AG04450 (cell line): ENCODE data around the gene BIN1. TPM values are rescaled to one million over a fixed set of nuclear protein-coding genes. Genes with fewer than 3 reads are reported as not detected.

Experiments used
- CTCF ChIA-PET: fragments of 300-600, 350-600 bp; formaldehyde crosslinking; extraction: SDS; loops from one replicate; lab custom pipeline; 2022; ENCODE audit warnings: antibody characterized with exemption, inconsistent platforms; lab: Charles Lee
- POLR2A ChIA-PET: fragments of 350-600 bp; formaldehyde crosslinking; extraction: SDS; loops from one replicate; lab custom pipeline; 2021; ENCODE audit warnings: antibody characterized with exemption, inconsistent platforms; lab: Yijun Ruan, JAX
- DNase-seq: peaks from one replicate; pipeline ENCODE4 v3.0.0-alpha.2; 2011; ENCODE audit warnings: low read depth, low spot score
- H3K27ac ChIP-seq: one replicate; pipeline ENCODE4 v1.5.1; 2012; ENCODE audit warnings: low read depth, low read length, control low read depth
- H3K27me3 ChIP-seq: one replicate; pipeline ENCODE4 v1.6.0; 2012; ENCODE audit warnings: low read length; ENCODE audit not compliant: control insufficient read depth, insufficient read depth
- H3K4me3 ChIP-seq: 2 replicates; pipeline ENCODE4 v1.5.1; 2011; ENCODE audit warnings: mild to moderate bottlenecking, low read depth, low read length, control low read depth
- H3K9me3 ChIP-seq: 2 replicates; pipeline ENCODE4 v1.5.1; 2012; ENCODE audit warnings: low read length; ENCODE audit not compliant: control insufficient read depth, insufficient read depth
- polyA plus RNA-seq: library from polyadenylated mRNA; depleted of rRNA; stranded (reverse); fragments of >200 nt; gene quantifications from 2 replicates; pipeline ENCODE4 v1.2.3, GENCODE V29; 2011
- TF ChIP-seq, protein P1 (sequence below): IDR thresholded peaks from 2 replicates; pipeline ENCODE4 v1.5.1; 2011; ENCODE audit warnings: low read depth, low read length, control low read depth, inconsistent platforms

Gene BIN1
- polyA plus RNA-seq, 1 experiment = 32.4 TPM

DNA sequence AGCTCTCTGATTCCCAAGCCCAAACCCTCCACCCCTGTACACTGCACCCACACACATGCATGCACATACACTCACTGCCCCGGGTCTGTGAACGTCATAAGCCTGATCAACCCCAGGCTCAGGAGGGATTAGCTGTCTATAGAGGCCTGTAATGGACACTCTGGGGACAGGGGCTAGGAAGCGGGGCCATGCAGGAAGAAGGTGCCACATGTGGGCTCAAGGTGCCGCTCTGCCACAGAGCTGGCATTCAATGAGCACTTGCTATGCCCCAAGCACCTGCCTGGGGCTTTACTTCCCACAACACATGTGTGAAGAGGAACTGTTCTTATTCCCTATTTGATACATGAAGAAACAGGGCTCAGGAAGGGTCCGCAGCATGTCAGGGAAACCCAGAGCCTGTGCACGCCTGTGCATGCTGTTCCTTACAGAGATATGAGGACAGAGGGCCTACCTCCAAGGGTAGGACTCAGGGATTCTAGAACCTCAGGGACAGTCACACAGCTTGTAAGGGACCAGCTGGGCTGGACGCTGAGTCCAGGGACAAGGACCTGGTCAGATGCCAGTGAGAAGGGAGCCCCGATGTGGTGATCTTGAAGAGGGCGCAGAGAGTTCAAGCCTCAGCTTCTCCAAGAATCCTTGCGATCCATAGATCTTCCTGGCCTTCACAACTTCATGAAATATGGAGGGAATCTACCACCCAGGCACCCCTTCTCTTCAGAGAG is 5.0 kb downstream of the BIN1 start:
- no peak overlapping the region for H3K27ac ChIP-seq
- no peak overlapping the region for H3K4me3 ChIP-seq
- ChIA-PET POLR2A (interaction anchor here (1.4 kb wide), 1 partner anchor 15 kb away, joined by 4 read pairs; no protein-coding TSS in a partner anchor), CTCF (interaction anchor here (1.3 kb wide), 1 partner anchor 34 kb away, joined by 3 read pairs; no protein-coding TSS in a partner anchor)
- no peak for DNase-seq
- no peaks in the 10 kb centered on the region for H3K27me3 ChIP-seq
- TF ChIP-seq, protein P1, sequence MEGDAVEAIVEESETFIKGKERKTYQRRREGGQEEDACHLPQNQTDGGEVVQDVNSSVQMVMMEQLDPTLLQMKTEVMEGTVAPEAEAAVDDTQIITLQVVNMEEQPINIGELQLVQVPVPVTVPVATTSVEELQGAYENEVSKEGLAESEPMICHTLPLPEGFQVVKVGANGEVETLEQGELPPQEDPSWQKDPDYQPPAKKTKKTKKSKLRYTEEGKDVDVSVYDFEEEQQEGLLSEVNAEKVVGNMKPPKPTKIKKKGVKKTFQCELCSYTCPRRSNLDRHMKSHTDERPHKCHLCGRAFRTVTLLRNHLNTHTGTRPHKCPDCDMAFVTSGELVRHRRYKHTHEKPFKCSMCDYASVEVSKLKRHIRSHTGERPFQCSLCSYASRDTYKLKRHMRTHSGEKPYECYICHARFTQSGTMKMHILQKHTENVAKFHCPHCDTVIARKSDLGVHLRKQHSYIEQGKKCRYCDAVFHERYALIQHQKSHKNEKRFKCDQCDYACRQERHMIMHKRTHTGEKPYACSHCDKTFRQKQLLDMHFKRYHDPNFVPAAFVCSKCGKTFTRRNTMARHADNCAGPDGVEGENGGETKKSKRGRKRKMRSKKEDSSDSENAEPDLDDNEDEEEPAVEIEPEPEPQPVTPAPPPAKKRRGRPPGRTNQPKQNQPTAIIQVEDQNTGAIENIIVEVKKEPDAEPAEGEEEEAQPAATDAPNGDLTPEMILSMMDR = no peak
- H3K9me3 ChIP-seq = no peaks in the 10 kb centered on the region; the same call in 1 of the 2 replicates

DNA sequence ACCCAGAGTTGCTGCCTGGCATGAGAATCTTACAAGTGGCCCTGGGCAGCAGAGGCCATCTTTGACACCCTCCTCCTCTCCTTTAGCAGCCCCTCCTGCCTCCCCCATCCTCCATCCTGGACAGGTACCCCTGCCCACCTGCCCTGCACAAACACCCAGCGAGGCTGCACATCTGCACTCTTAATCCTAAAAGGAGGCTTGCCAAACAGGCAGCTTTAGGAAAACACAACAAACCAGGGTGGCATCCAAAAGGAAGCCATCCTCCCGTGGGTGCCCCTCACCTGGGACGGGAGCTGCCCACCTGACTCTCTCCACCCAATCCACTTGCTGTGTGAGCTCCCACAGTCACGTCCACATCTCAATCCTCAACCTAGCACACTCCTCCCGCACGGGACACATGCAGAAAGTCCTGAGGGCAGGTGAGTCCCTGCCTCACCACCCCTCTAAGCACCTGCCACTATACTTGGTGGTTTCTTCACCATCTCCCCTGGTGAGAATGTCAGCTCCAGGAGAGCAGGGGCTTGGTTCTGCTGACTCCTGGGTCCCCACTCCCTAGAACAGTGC is 5.8 kb downstream of the BIN1 start:
- H3K27me3 ChIP-seq = no peaks in the 10 kb centered on the region
- no peak overlapping the region for H3K27ac ChIP-seq
- H3K4me3 ChIP-seq = no peak overlapping the region
- DNase-seq = no peak
- ChIA-PET CTCF (interaction anchor here (1.3 kb wide), 1 partner anchor 33 kb away, joined by 3 read pairs; no protein-coding TSS in a partner anchor), POLR2A (interaction anchor here (1.4 kb wide), 1 partner anchor 14 kb away, joined by 4 read pairs; no protein-coding TSS in a partner anchor)
- TF ChIP-seq, protein P1 = no peak
- H3K9me3 ChIP-seq = no peaks in the 10 kb centered on the region; the same call in 1 of the 2 replicates

DNA sequence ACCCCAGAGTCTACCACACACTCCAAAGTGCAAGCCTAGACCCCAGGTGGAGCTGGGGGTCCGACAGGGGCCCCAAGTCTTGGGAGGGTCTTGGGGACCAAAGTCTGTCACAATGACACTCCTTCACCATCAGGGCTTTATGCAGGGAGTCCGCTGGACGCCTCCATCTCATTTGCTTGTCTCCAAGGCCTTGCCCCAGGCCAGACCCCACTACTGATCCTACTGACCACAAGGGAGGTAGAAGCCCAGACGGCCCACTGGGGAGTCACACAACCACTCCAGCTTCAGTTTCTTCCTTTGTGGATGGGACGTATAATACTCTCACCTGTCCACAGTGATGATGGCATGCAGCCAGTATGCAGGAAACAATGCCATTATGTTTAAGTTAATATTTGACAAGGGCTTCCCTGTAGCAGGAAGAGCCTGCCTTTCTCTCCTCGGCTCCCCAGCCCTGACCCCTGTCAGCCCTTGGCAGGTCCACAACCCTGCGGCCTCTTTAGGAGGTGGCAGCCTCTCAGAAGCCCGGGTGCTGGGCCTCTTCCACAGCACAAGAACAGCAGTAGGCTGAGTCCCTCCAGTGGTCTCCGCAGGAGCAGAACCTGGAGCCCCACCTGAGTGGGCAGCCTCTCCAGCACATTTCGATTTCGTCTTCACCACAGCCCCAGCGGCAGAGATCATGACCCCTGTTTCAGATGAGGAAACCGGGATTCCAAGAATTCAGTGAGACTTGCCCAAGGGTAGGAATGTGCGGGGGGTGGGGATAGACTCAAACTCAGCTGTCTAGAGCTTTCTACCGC is 6.5 kb downstream of the BIN1 start:
- ChIA-PET CTCF (no interaction called here), POLR2A (interaction anchor here (1.4 kb wide), 1 partner anchor 13 kb away, joined by 4 read pairs; no protein-coding TSS in a partner anchor)
- TF ChIP-seq, protein P1 = no peak
- DNase-seq = no peak
- H3K27ac ChIP-seq = no peak overlapping the region
- no peaks in the 10 kb centered on the region for H3K27me3 ChIP-seq
- no peaks in the 10 kb centered on the region for H3K9me3 ChIP-seq
- H3K4me3 ChIP-seq = no peak overlapping the region

DNA sequence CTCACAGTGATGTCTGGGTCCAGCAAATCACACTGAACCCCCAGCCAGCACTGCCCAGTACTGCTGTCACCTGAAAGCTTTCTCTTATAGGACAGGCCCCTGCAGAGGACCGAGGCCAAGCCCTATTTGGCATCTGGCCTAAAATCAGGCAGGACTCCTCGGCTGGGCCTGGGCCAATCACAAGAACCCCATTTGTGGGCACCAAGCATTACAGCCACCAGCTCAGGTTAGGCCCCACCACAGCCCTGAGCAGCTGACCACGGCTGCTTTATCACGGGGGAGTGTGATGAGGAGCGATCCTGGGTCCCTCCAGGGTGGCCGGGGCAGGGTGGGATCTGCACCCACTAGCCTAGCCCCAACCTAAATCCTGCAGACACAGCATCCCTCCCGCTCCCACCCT is 8.2 kb downstream of the BIN1 start:
- no peak overlapping the region for H3K27ac ChIP-seq
- ChIA-PET POLR2A (no interaction called here), CTCF (no interaction called here)
- no peaks in the 10 kb centered on the region for H3K27me3 ChIP-seq
- DNase-seq = no peak
- TF ChIP-seq, protein P1 = no peak
- no peak overlapping the region for H3K4me3 ChIP-seq
- no peaks in the 10 kb centered on the region for H3K9me3 ChIP-seq
